Gastrocnemius medialis (tissue), 4 donors: ENCODE results near the gene NUP205. TPM values are rescaled to one million over a fixed set of nuclear protein-coding genes. Genes with fewer than 3 reads are reported as not detected.

Experiments used
- ATAC-seq, 2 donors: fragments of 150-250 bp; one replicate each; pipeline ENCODE4 v1.9.1; 2016
- DNase-seq, 2 donors: peaks; one replicate each; pipeline ENCODE4 v3.0.0-alpha.2; 2019
- H3K27ac ChIP-seq, 4 donors: fragments of 200-600 bp; sonication (generic); 1 replicate in 1 of 4; 2 replicates in 3 of 4; pipeline ENCODE4 v1.5.1; 2016 to 2018; ENCODE audit warnings: mild to moderate bottlenecking in 2 of 4, moderate library complexity in 1 of 4
- H3K27me3 ChIP-seq, 3 donors: fragments of 200-600 bp; sonication (generic) in 2 of 3; 1 replicate in 1 of 3; 2 replicates in 2 of 3; pipeline versions ENCODE4 v1.5.1 to v1.6.0; 2016 to 2019; ENCODE audit warnings: mild to moderate bottlenecking in 1 of 3, moderate library complexity in 1 of 3
- H3K36me3 ChIP-seq, 2 donors: fragments of 200-600 bp; sonication (generic) in 1 of 2; one replicate each; pipeline ENCODE4 v1.5.1; 2017 to 2018
- H3K4me1 ChIP-seq, 2 donors: fragments of 200-600 bp; sonication (generic) in 1 of 2; one replicate each; pipeline ENCODE4 v1.5.1; 2016 to 2017; ENCODE audit warnings: mild to moderate bottlenecking in 2 of 2
- H3K4me3 ChIP-seq, 4 donors: fragments of 200-600 bp; sonication (generic) in 3 of 4; 1 replicate in 1 of 4; 2 replicates in 3 of 4; pipeline ENCODE4 v1.5.1; 2016 to 2019; ENCODE audit warnings: mild to moderate bottlenecking in 2 of 4
- H3K9me3 ChIP-seq, 3 donors: fragments of 200-600 bp; sonication (generic) in 2 of 3; 1 replicate in 1 of 3; 2 replicates in 2 of 3; pipeline ENCODE4 v1.5.1; 2016 to 2019
- POLR2A ChIP-seq, 2 donors: fragments of 450-650 bp; IDR thresholded peaks; one replicate each; pipeline ENCODE4 v1.6.1; 2017; ENCODE audit warnings: antibody characterized with exemption in 2 of 2, mild to moderate bottlenecking in 2 of 2, moderate library complexity in 2 of 2
- in situ Hi-C, 4 donors: fragments of 200-750 bp; cut with MboI; loops; one replicate each; pipeline versions ENCODE4 v1.15.0 to v1.8.0; 2017; ENCODE audit warnings: low sequenced_read_pairs in 4 of 4
- intact Hi-C: fragments of 100-400 bp; cut with DNase I; formaldehyde crosslinking; loops from one replicate; pipeline ENCODE4 v1.15.1; 2023; ENCODE audit warnings: low total_unique reads
- total RNA-seq, 4 donors: library from RNA; depleted of rRNA; stranded (reverse); fragments of >200 nt; gene quantifications; one replicate each; pipeline versions ENCODE4 v1.1.0 to v1.2.3, GENCODE V29; 2016
- TF ChIP-seq, protein P1 (sequence below), 5 experiments: fragments of 450-650 bp in 3 of 5; fragments of 200-600 bp in 2 of 5; sonication (generic) in 2 of 5; IDR thresholded peaks in 4 of 5; conservative IDR thresholded peaks in 1 of 5; 1 replicate in 4 of 5; 2 replicates in 1 of 5; pipeline ENCODE4 v1.5.1; 2016 to 2019; ENCODE audit warnings: antibody characterized with exemption in 5 of 5, mild to moderate bottlenecking in 3 of 5, moderate library complexity in 3 of 5

Gene NUP205
- total RNA-seq, 4 donors from 2014 or later = 12.7 to 33.5 (median 23.6) TPM

GRCh38 chr7:135560631-135561030 is 2.9 kb downstream of the NUP205 start:
- ATAC-seq (no peak), DNase-seq (no peak)
- Histone ChIP-seq H3K27me3 (no peaks in the 10 kb centered on the region), H3K36me3 (no peaks in the 10 kb centered on the region), H3K4me3 (no peak overlapping the region), H3K27ac (no peak overlapping the region), H3K4me1 (peaks cover 6 to 14% of the 10 kb centered on the region in 2 donors), H3K9me3 (no peaks in the 10 kb centered on the region)
- TF ChIP-seq, protein P1, sequence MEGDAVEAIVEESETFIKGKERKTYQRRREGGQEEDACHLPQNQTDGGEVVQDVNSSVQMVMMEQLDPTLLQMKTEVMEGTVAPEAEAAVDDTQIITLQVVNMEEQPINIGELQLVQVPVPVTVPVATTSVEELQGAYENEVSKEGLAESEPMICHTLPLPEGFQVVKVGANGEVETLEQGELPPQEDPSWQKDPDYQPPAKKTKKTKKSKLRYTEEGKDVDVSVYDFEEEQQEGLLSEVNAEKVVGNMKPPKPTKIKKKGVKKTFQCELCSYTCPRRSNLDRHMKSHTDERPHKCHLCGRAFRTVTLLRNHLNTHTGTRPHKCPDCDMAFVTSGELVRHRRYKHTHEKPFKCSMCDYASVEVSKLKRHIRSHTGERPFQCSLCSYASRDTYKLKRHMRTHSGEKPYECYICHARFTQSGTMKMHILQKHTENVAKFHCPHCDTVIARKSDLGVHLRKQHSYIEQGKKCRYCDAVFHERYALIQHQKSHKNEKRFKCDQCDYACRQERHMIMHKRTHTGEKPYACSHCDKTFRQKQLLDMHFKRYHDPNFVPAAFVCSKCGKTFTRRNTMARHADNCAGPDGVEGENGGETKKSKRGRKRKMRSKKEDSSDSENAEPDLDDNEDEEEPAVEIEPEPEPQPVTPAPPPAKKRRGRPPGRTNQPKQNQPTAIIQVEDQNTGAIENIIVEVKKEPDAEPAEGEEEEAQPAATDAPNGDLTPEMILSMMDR (IDR thresholded peaks at IDR 0.05 in 4 of 5, conservative IDR thresholded peaks at IDR 0.05 in 1 of 5) = no peak
- in situ Hi-C loops = loop anchor here in 1 of 4 donors (10.0 kb wide), 1 partner anchor 276 kb away; no protein-coding TSS in a partner anchor
- intact Hi-C loops = no loop called here

GRCh38 chr7:135562720-135563119 is 5.0 kb downstream of the NUP205 start:
- no peaks in the 10 kb centered on the region for H3K9me3 ChIP-seq
- no peak for DNase-seq
- TF ChIP-seq, protein P1 (IDR thresholded peaks at IDR 0.05 in 4 of 5, conservative IDR thresholded peaks at IDR 0.05 in 1 of 5) = no peak
- no peak for TF ChIP-seq POLR2A (IDR thresholded peaks at IDR 0.05)
- in situ Hi-C loops = loop anchor here in 1 of 4 donors (10.0 kb wide), 1 partner anchor 278 kb away; no protein-coding TSS in a partner anchor
- no peak overlapping the region for H3K27ac ChIP-seq
- no peaks in the 10 kb centered on the region for H3K27me3 ChIP-seq
- no peaks in the 10 kb centered on the region for H3K36me3 ChIP-seq
- intact Hi-C loops = no loop called here
- no peak for ATAC-seq
- H3K4me3 ChIP-seq = no peak overlapping the region
- H3K4me1 ChIP-seq = peaks cover 10 to 11% of the 10 kb centered on the region in 2 donors

DNA sequence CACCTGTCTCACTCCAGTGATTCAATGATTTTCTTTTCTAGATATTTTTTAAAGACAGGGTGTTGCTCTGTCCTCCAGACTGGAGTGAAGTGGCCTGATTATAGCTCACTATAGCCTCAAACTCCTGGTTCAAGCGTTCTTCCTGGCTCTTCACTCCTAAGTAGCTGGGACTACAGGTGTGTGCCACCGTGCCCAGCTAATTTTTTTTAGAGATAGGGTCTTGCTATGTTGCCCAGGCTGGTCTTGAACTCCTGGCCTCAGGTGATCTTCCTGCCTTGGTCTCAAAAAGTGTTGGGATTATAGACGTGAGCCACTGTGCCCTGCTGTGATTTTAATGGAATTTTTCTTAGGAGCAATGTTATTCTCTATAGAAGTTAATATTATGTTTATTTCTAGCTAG is 14.1 kb downstream of the NUP205 start:
- intact Hi-C loops = no loop called here
- no peak for ATAC-seq

DNA sequence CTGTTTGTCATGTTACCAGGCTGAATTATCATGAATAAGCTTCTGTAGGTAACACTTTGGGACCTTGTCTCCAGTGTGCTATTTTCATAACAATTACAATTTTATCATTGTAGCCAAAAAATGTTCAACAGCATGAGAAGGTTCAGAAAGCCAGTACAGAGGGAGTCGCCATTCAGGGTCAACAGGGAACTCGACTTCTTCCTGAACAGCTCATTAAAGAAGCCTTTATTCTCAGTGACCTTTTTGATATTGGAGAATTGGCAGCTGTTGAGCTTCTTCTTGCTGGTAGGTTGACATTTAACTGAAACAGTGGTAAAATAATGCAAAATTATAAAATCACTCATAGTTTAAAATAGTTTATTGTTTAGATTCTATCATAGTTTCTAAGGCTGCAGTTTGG is 15.8 kb downstream of the NUP205 start:
- DNase-seq (no peak), ATAC-seq (no peak)
- Histone ChIP-seq H3K27me3 (no peaks in the 10 kb centered on the region), H3K4me3 (no peak overlapping the region), H3K27ac (no peak overlapping the region), H3K9me3 (no peaks in the 10 kb centered on the region), H3K4me1 (no peaks in the 10 kb centered on the region), H3K36me3 (peaks cover 3 to 58% of the 10 kb centered on the region in 2 donors)
- in situ Hi-C loops = no loop called here
- intact Hi-C loops = no loop called here
- TF ChIP-seq POLR2A (IDR thresholded peaks at IDR 0.05) = no peak
- TF ChIP-seq, protein P1 (IDR thresholded peaks at IDR 0.05 in 4 of 5, conservative IDR thresholded peaks at IDR 0.05 in 1 of 5) = no peak

More for the DNA sequence above, 14.1 kb downstream of the NUP205 start:
- H3K27ac ChIP-seq = no peak overlapping the region
- H3K4me1 ChIP-seq = no peaks in the 10 kb centered on the region
- in situ Hi-C loops = no loop called here
- no peak for TF ChIP-seq POLR2A (IDR thresholded peaks at IDR 0.05)
- TF ChIP-seq, protein P1 (IDR thresholded peaks at IDR 0.05 in 4 of 5, conservative IDR thresholded peaks at IDR 0.05 in 1 of 5) = no peak
- H3K27me3 ChIP-seq = no peaks in the 10 kb centered on the region
- no peak overlapping the region for H3K4me3 ChIP-seq
- H3K36me3 ChIP-seq = peaks cover 0 to 41% of the 10 kb centered on the region in 2 donors
- no peak for DNase-seq
- H3K9me3 ChIP-seq = no peaks in the 10 kb centered on the region

DNA sequence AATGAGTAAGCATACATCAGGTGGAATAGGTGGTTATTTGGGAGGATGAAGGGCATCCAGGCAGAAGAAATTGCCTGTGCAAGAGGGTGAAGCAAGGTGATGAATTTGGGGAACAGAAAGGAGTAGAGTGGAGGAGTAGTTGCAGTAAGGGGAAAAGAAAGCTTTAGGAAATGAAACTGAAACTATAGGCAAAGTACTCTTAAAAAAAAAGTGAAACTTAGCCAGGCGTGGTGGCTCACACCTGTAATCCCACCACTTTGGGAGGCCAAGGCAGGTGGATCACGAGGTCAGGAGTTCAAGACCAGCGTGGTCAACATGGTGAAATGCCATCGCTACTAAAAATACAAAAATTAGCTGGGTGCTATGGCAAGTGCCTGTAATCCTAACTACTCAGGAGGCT is 17.6 kb downstream of the NUP205 start:
- no peak overlapping the region for H3K4me3 ChIP-seq
- H3K27ac ChIP-seq = no peak overlapping the region
- in situ Hi-C loops (no loop called here), intact Hi-C loops (no loop called here)
- peaks cover 3 to 76% of the 10 kb centered on the region in 2 donors for H3K36me3 ChIP-seq
- DNase-seq (no peak), ATAC-seq (no peak)
- no peaks in the 10 kb centered on the region for H3K4me1 ChIP-seq
- no peaks in the 10 kb centered on the region for H3K9me3 ChIP-seq
- TF ChIP-seq POLR2A (IDR thresholded peaks at IDR 0.05) = no peak
- TF ChIP-seq, protein P1 (IDR thresholded peaks at IDR 0.05 in 4 of 5, conservative IDR thresholded peaks at IDR 0.05 in 1 of 5) = no peak
- no peaks in the 10 kb centered on the region for H3K27me3 ChIP-seq
